Hematopoietic multipotent progenitor cell treated with erythropoietin and hydrocortisone succinate and interleukin-3 and kit ligand, for 8 days (in vitro differentiated cells): ENCODE measurements around the gene USH2A.

Source experiments
- DNase-seq: peaks from one replicate; pipeline ENCODE4 v3.0.0-alpha.2; 2015

Gene USH2A

GRCh38 chr1:215623162-215623561 is 800.1 kb downstream of the USH2A start:
- DNase-seq = no peak

DNA sequence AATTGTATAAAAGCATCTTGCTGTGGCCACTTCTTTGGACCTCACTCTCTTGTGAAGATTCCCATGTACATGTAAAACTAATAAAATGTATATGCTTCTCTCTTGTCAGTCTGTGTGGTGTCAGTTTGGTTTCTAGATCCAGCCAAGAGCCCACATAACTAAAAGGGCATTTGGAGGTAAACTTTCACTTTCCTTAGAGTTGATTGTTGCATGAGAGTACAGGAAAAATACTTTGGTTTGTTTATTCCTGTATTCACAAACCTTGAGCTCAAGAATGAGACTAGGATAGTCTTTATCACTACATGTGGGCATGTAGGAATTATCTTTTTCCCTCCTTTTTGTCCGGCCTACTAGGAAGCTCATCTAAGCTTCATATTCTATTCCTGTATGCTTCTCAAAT is 805.3 kb downstream of the USH2A start:
- DNase-seq = no peak

DNA sequence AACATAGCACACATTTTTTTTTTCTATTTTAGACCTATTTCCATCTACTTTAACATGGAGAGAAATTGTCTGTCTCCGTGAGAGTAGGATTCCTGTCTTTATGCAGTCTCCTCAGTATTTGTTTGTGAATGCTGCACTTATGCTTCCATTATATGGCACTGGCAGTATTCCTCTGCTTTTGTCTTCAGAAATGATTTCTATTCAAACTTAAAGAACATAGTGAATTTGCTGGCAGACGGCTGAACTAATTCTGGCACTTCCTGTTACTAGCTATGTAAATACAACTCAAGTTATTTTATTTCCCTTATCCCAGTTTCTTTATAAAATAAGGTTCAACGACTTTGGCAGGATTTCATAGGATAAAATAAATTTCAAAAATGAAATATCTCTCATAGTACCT is 810.9 kb downstream of the USH2A start:
- no peak for DNase-seq

DNA sequence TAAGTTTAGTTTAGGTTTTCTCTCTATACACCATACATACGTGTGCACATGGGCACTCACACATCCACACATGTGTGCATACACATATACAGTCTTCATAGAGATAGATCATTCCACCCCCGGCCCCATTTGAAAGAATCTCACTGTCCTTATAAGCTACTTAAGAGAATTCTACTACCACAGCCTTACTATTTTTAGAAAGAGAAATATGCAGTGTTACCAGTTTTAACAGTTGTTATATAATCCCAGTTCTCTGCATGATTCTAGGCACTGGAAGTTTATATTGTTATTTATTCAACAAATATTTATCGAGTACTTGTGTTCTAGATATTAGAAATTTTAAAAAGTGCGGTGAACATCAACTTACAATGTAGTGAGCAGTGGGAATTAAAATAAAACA is 814.6 kb downstream of the USH2A start:
- DNase-seq = no peak

GRCh38 chr1:215607412-215607811 is 815.8 kb downstream of the USH2A start:
- DNase-seq = no peak

DNA sequence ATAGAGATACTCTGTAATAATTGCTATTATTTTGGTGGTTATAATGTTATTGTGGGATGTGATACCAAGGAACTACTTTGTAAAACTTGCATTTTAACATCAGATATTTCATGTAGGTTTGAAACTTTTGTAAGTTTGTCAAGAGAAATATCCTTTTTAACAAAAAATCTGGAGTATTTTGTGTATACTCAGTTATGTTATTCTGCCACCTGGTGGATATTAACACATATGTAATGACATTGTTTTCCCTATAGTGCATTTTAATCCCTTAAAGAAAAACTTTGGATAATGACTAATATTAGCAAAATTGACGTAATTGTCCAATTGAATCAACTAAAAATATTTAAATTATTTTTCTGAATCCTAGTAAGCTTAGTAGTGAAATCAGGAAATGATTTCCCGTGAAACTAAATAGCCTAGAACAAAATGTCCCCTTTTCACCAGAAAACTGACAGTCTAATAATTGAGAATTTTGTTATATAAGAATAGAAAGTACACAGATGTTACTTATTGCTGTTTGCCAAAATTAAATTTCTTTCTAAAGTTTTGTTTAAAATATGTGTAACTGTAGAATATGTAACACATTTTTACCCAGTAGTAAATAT is 816.6 kb downstream of the USH2A start:
- DNase-seq = peak; percentile 31

DNA sequence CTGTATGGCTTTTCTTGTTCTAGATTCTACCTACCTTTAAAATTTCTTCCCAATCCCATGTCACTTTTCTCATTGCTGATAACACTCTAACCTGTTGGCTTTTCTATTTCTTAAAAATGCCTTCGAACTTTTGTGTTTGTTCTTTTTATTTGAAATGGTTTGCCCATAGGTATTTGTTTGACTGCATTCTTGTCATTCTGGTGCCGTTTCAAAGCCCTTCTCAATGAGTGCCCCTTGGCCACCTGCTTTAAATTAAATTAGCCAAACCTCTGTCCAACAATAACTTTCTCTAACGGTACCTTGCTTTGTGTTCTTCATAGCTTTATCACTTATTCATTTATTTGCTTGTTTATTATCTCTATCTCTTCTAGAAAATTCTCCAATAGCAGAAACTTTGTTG is 817.2 kb downstream of the USH2A start:
- no peak for DNase-seq

DNA sequence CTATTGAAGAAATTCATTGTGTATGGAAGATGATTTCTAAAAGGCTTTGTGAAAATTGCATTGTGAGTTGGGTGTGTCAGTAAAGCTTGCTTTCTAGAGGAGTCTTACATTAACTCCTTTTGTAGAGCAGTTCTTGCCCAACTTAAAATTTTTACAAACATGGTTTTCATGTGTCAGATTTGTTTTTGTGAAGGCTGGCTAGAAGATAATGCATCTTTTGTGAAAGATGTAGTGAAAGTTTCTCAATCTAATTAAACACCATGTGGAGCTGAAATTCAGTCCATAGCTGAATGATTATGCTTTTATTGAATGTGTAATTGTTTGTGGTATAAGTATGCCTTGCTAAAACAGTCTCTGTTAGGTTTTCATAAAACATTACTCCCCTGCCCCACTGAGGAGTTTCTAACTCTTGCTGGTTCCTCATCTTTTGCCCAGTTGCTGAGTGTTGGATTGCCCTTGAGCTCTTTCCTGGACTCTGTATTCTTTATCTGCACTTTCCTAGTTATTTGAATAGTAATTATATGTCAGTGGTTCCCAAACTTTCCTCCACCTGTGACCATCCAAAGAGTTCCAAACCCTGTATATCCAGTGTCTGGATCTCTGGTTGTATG is 818.1 kb downstream of the USH2A start:
- DNase-seq = no peak

- DNase-seq = no peak
Observed at GRCh38 chr1:215603319-215603718, 819.9 kb downstream of the USH2A start.

GRCh38 chr1:215601276-215601675 is 822.0 kb downstream of the USH2A start:
- DNase-seq = no peak

DNA sequence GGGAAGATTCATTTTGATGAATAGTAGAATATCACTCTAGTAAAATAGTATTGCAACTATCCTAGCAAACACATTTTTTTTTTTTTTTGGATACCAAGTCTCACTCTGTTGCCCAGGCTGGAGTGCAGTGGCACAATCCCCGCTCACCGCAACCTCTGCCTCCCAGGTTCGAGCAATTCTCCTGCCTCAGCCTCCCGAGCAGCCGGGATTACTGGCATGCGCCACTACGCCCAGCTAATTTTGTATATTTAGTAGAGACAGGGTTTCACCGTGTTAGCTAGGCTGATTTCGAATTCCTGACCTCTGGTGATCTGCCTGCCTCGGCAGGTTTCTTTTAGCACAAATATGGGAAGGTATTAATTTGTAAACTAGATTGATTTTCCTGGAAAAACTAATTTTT is 822.4 kb downstream of the USH2A start:
- no peak for DNase-seq

DNA sequence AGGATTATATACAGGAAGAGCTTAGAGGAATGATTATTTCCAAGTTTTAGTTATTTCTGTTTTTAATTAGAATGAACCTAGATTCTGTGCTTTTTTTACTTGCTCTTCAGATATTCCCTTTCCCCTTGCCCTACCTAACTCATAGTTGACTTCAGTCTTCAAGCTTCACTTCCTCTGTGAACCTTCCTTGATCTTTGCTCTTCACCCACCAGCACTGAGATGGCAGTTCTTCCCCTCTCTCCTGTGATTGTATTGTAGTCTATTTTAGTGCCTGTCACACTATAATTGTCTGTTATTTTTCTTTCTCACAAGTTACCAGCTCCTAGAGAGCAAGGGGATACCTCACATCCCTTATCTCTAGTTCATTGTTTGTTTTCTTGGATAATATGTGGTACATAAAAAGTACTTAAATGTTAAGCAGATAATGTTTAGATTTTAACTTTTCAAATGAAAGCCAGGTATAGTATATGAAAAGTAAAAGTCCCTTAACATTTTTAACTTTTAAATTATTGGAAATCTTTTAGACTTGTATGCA is 822.9 kb downstream of the USH2A start:
- no peak for DNase-seq

DNA sequence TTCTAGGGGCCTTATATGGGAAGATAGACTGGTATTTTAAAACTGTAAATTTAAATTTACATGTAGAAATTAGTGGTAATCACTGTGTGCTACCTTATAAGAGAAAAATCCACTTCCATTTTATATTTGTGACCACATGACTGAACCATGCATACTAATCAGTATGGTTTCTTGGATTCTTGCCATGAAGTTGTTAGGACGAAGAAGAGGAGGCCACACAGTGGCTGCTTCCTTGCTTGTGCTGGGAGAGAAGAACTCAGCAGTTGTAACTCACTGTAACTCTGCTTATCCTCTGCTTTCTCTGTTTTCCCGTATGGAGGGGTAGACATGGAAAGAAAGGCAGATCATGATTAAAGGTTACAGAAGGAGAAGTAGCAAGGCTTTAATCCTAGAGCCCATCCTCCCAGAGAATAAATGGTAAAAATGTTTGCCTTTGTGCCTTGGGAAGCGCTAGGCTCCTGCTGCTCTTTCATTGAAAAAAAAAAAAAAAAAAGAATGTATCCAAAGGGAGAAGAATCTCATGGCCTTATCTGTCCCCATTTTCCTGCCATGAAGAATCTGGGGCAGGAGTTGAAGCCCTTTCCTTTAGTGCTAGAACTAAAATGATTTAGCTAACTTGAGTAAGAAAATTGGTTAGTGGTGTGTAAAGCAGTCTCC is 823.7 kb downstream of the USH2A start:
- peak; percentile 57 for DNase-seq

DNA sequence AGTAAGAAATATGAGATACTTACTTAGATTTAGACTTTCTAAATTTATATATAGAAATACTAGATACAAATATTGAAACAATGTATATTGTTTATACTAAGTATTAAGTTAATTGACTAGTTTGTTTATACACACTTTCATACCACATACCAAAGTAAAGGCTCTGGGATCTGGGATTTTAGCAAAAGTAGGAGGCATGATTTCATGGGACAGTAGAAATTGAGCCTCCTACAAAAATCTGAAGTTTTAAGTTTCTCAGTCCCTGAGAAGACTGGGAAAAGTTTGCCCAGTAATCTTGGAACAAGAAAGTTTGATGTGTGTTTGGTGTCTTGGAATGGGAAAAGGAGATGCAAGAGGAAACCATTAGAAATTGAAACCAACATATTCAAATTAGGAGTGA is 825.3 kb downstream of the USH2A start:
- no peak for DNase-seq

GRCh38 chr1:215595231-215595630 is 828.0 kb downstream of the USH2A start:
- DNase-seq = no peak

GRCh38 chr1:215594640-215595039 is 828.6 kb downstream of the USH2A start:
- DNase-seq = no peak

GRCh38 chr1:215590779-215591491 is 832.3 kb downstream of the USH2A start:
- DNase-seq = no peak

GRCh38 chr1:215589650-215590435 is 833.4 kb downstream of the USH2A start:
- DNase-seq = no peak

GRCh38 chr1:215584389-215584788 is 838.9 kb downstream of the USH2A start:
- no peak for DNase-seq

DNA sequence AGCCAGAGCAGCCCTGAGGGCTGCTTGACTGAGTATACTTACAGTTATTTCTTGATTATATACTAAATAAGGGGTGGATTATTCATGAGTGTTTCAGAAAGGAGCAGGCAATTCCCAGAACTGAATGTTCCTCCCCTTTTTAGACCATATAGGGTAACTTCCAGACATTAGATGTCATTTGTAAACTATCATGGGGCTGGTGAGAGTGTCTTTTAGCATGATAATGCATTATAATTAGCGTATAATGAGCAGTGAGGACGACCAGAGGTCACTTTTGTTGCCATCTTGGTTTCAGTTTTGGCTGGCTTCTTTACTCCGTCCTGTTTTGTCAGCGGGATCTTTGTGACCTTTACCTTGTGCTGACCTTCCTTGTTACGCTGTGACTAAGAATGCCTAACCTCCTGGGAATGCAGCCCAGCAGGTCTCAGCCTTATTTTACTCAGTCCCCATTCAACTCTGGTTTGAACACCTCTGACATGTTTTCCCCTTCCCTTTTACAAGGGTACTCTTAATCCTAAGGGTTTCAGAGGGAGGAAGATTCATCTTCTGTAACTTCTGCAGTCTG is 840.0 kb downstream of the USH2A start:
- no peak for DNase-seq

GRCh38 chr1:215581896-215582295 is 841.4 kb downstream of the USH2A start:
- no peak for DNase-seq
